HG03175 (cell line): ENCODE results near the gene USPL1.

Source experiments
- ATAC-seq: cut with Tn5 transposase; IDR thresholded peaks from one replicate; pipeline ENCODE4 v1.9.1; 2021; ENCODE audit warnings: mild to moderate bottlenecking, moderate library complexity; ENCODE audit not compliant: unreplicated experiment

Gene USPL1

DNA sequence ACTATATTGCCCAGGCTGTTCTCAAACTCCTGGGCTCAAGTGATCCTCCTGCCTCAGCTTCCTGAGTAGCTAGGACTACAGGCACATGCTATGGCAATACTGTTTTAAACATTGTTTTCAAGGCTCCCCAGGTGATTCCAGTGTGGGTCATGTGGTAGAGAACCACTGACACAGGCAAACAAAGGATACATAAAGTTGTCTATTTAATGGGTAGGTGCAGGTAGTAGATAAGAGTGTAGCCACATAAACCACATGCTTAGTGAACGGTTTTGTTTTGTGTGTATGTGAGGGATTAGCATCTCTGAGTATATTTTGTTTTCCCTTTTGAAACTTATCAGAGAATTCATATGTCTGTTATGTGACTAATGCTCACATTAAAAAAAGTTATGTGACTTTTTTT, 36.7 kb downstream of the USPL1 start:
- no peak for ATAC-seq

DNA sequence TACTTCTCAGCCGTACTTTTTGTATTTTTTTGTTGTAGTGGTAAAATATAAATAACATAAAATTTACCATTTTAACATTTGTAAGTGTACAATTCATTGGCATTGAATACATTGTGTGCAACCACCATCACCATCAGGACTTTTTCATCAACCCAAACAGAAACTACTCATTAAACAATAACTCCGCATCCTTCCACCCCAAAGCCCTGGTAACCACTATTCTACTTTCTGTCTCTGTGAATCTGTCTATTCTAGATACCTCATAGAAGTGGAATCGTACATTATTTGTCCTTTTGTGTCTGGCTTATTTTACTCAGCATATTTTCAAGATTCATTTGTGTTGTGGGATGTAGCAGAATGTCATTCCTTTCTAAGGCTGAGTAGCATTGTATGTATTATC, 38.5 kb downstream of the USPL1 start:
- no peak for ATAC-seq

DNA sequence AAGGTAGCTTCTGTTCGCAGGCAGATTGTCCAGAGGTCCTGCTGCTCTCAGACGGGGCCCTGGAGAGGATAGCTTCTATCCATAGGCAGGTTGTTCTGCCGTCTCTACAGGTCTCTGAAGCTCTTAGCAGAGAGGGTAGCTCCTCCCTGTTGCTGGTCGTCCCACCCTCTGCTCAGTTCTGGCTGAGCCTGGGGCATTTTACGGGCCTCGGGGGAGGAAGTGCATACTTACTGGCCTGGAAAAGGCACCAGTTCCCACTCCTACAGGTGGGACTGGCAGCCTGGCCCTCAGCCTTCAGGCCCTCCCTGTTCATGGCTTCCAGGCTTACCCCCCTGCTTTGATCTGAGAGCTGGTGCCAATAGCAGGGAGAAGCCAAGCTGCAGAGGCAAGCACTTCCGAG, 42.3 kb downstream of the USPL1 start:
- no peak for ATAC-seq

DNA sequence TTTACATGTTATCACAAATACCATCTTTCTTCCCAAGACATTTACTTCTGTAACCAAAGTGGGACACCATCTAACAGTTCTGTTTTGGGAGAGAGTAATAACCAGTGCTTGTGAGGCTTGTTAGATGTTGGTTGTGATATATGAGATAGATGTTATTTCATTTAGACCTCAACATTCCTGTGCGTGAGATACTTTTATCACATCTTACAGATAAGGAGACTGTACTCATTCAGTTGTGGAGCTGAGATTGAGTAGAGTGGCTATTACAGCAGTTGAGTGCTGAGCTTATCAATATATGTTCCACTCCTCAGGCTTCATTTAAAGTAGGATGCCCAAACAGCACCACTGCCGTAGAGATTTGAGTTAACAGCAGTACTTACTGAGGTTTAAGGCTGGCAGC, 43.1 kb downstream of the USPL1 start:
- no peak for ATAC-seq

DNA sequence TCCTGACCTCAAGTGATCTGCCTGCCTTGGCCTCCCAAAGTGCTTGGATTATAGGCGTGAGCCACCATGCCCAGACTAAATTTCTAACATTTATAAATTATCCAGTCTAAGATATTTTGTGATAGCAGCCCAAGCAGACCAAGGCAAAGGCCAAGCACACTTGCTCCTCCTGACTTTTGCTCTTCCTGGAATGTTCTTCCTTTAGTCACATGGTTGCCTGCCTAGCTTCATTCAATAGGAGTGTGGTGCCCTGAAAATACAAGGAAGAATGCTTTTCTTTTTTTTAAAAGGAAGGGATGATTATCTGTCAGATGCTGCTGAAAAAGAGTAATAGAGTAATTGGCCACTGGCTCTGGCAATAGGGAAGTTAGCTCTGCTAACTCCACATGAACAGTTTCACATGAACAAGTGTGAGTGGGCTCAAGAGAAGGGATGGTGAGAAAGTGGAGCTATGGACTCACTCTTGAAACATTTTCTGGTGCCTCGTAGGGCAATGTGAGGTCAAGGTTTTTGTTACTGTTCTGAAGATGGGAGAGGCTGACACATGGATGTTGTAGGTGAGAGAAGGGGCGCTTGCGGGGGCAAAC, 47.1 kb downstream of the USPL1 start:
- ATAC-seq: no peak

DNA sequence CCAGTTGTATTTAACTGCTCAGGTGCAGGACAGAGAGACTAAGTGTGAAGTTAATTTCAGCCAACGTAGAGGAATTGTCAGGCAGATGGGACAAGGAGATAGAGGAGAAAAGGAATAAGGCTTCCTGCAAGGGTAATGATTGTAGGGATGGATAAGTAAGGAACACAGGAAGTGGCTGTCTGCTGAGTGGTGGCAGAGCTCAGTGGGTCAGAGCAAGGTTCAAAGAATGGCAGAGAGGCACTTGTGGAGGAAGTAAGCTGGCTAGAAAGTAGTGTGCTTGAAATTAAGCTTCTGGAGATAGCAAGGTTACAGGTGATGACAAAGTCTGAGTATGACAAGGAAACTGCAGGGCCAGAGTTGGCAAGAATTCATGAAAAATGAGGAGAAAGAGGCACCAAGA, 47.9 kb downstream of the USPL1 start:
- ATAC-seq: no peak

DNA sequence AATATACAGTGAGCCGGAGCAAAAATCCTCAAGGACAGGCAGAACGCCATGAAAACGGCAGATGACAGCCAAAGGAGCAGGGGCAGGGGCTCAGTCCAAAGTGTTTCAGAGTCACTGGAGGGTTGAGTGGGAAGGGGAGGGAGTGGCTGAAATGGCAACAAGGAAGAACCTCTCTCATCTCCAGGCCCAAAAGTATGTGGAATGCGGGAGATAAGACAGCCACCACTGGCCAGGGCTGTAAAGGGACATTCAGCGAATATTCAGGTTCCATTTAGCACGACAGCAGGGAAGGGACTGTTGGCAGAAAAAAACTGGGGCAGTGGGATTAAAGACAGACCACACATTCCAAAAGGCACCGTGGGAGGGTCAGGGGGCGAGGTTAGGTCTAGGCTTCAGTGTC, 48.4 kb downstream of the USPL1 start:
- ATAC-seq: no peak

DNA sequence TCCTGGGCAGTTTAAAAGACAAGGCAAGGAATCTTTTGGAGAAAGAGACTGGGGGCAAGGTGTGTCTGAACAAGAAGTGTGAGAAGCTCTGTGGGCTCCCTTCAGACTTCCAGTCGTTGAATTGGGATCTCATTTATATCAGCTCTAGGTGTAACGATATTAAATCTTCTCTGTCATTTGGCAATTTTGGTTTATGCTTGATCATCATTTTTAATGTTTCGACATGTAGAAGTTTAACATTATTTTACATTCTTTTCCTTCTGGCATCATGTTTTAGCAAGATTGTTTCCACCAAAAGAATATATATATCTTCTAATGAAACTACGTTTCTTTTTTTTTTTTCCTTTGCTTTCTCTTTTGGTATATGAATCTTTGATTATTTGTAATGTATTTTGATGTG, 49.3 kb downstream of the USPL1 start:
- ATAC-seq: no peak

DNA sequence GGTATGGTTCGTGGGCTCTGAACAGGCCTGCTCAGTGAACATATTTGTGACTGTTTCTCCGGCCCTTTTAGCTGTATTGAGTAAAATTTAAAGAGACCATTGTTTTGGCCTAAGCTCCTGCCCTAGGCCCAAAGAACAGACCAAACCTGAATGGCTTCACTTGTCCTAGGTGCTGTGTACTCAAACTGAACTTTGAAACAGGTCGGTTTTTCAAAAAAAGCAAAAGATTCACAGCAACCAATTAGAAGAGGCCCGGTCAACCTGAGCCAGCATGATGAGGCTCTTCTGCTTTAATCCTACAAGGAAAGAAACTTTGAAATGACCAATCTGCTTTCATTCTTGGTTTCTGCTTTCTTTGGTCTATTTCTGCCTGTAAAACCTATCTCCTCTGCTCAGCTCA, 50.6 kb downstream of the USPL1 start:
- ATAC-seq: no peak

DNA sequence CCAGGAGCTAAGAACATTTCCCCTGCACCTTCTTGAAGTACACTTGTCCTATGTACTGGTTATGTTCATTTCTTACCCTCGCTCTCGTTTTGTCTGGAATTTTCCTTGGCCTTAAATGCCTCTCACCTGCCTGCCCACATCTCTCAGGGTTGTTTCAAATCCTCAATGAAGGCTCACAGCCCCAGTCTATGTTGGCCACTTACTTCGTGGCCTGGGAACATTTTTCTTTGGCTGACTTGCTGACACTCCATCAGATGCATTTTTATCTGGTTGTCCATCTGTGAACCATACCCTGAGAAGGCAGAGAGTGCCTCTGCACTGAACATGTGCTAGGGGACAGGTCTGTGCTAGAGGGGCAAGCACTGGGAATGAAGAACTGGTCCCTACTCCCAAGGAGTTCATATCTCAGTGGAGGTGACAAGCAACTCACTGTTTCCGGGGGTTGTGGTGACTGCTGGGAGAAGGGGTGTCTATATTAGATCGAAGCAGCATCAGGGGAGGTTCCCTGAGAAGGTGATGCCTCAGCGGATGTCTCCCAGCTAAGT, 53.6 kb downstream of the USPL1 start:
- no peak for ATAC-seq

DNA sequence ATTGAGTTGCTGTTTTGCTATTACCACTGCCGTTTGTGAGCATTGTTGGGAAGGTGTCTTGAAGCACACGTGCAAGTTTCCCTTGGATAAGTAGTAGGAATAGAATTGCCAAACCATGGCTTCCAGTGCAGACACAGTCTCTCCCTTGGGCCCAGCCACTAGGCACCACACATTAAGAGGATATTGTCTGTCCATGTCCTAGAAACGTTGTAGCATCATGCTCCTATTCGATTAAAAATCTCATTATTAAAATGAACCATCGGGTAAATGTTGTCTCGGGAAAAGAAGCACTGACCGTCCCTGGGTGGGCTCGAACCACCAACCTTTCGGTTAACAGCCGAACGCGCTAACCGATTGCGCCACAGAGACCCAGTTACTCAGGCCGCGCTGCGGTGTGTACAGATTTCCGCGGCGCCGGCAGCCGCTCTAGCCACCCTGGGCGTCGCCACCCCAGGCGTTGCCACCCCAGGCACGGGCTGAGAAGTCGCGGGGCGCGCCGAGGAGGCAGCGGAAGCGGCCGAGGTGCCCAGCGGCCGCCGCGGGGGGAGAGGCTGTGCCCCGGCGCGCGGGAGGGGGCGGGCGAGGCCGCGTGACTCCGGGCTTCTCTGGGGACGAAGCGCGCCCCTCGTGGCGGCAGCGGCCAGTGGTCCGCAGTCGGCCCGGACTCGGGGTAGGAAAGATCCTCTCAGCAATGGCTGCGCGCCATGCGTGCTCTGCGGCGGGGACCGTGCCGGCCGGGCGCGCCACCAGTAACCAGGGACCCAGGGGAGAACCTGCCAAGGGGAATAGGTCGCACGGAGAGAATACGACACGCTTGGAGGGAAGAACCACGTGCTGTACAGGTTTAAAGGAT, 56.2 kb downstream of the USPL1 start:
- peak; percentile 91 for ATAC-seq

DNA sequence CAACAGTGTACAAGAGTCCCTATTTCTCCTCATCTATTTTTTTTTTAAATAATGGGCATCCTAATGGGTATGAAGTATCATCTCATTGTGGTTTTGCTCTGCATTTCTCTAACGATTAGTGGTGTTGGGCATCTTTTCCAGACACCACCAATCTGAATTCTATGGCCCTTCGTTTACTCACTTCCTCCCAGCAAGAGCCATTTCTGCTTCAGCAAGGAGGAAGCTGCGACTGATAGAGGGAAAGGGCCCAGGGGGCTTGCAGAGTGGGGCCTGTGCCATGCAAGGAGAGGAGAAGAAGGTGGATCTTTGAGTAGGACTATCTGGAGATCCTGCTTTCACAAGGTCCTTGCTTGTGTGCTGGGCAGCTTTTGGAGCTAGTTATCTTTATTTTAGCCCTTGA, 58.0 kb downstream of the USPL1 start:
- ATAC-seq: no peak

DNA sequence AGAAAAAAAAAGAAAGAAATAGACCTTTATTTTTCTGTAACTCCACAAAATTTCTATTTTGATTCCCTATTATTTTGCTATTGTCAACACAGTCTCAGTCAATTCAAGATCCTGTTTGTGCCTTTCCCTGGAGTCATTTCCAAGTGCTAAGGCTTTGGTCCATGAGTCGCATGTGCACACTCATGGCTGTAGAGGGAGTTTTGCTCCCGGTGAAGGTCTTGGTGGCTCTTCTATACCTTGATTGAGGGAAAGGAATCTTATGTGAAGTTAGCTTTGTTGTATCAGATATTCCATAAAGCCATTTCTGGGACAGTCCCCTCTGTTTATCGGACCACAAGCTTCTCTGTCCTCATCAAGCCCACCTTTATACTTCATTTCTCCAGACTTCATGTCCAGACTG, 59.0 kb downstream of the USPL1 start:
- ATAC-seq: no peak

DNA sequence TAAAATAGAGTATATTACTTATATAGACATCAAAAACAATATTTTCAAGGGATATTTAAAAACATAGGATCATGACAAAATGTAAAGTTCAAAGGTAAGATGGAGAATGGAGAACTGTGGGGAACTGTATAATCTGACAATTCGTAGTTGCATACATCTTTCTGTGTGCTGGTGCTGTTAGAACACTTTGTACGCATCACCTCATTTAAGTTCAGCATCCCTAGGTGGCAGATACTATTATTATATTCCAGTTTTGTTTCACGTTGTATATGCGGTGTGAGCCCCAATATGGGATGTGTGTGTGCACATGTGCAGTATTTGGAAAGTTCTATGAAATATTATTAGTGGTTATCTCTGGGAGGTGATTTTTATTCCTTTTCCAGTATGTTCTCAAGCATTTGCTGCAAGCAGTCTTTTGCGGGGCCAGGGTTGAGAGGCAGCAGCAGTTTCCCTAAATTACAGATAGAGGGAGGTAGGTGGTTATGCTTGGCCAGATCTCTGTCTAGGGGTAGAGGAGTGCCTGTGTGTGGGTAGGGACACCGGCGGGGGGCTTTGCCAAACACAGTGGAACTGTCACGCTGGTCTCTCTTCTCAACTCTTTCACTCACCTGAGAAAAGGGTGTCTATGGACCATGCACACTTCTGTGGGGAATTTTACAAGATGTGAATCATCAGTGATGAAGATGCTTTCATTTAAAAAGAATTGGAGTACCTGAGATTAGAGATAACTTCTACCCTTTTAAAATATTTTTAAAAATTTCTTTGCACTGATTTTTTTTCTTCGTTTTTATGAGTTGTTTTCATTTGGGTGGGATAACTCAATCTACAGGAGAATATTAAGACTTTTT, 62.0 kb downstream of the USPL1 start:
- ATAC-seq: peak; percentile 64

DNA sequence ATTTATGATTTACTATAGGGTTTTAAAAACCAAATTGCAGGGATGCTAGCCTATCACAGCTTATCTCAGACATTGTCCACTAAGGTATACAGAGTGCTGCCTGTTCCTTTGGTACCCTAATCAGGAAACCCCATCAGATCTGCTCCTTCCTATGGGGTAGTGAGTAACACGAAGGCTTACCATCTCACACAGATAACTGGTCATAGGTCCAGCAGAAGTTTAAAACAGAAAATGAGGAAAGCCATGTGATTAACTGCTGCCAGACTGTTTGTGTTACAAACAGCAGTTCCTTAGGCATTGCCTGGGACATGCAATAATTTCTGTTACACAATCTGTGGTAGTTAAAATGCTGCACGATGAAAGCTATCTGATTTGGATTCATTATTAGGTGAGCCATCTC, 64.1 kb downstream of the USPL1 start:
- ATAC-seq: no peak

DNA sequence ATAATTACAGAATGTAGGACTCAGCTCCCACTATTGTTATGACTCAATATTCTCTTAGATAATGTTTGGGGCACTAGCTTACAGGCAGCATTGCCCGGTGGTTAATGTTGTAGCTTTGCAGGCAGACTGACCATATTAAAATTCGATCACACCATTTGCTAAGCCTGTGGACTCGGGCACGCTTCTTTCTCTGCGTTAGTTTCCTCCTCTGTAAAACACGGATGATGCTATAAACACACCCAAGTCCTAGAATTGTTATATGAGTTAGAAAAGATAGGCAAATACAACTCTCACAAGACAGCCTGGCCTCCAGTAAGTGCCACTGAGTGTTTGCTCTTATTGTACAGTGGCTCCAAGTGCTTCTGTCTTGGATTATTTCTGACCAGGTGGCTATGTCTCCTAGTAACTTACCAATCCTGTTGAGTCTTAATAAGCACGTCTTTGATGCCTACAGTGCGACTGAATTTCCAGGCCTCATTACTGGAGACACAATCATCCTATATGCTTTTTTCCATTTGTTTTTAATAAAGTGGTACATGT, 67.7 kb downstream of the USPL1 start:
- ATAC-seq: no peak

DNA sequence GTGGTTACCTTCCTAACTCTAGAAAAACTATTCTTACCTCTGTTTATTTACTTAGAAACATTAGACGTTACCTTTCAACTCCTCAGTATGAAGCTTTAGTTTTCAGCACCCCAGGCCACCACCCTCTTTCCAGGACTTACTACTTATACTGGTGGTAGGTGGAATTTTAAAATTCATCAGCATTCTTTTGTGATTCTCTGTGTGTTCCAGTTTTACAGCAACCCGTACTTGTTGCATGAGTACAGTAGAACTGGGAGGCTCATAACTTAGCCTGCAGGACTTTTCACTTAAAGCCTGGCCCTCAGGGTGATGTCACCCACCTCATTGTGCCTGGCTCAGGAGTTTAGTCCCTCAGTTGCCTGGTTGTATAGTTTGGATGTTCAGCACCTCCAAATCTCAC, 68.3 kb downstream of the USPL1 start:
- no peak for ATAC-seq

DNA sequence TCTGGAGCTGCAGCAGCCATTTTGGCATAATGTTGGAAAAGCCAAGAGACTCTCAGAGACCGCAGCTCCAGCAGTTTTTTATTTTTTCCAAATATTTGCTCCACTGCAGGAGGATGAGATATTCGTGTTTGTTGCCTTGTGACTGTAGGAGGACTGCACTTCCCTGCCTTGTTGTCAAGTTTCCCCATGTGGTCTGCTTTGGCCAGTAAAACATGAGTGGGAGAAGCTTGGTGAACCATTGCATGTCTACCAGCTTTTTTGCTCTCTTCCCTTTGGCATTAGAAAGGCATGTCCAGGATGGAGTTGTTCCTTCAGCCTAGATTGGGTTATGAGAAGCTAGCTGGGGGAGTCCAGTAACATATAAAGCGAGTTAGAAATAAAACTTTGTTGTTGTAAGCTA, 69.9 kb downstream of the USPL1 start:
- ATAC-seq: no peak

DNA sequence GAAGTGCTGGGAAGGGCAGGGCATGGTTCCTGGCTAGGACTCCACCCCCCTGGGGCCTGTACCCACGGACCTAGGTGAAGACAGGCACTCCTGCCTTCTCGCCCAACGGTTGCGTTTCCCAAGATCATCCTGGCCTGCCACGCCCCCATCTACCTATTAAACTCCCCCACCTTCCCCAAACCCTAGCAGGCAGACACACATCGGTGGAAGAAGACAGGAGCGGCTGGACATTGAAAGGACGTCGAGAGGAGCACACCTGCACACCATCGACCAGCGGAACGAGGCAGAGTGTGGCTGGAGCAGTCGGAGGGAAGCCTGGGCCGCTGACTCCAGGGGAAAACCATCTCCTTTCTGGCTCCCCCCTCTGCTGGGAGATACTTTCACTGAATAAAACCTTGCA, 72.0 kb downstream of the USPL1 start:
- no peak for ATAC-seq

DNA sequence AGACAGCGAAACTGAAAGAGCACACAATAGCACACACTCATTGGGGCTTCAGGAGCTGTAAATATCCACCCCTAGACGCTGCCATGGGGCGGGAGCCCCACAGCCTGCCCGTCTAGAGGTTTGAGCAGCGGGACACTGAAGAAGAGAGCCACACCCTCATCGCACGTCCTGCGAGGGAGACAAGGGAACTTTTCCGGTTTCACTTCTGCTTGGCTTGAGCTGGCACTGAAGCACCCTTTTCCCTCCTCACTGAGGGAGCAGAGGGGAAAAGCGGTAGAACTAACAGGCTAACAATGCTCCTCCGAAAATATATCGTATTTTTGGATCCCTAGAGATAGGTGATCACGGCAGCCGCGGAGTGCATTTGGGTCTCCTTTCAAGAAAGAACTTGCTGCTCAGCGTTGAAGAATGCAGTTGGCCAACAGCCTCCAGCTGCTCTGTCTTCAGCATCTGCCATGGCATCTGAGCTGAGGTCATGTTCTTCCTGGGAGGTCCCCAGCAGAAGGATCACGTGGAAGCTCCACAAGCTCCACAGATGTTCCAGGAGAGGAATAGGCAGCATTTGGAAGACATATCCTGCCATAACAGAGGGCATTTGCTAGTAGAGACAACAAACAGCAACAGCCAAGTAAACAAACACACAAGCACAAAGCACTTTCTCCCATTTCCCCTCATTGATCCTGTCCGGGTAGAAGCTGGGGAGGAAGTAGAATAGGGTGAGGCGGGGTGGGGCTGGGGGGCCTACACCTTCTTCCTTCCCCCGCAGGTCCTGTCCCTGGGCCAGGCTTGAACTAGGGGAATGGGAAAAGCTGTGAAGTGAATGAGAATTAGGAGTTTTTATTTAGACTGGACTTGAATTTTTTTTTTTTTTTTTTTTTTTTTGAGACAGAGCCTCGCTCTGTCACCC, 72.8 kb downstream of the USPL1 start:
- peak; percentile 69 for ATAC-seq
